Measurements from ENCODE around the gene WDR54.
"Not testable (repeated sequence)": the region's sequence is repeated elsewhere in the genome, so short reads cannot be mapped to it uniquely, and the experiment has no call there.

WDR54 gene

GRCh38 chr2:74406035-74406434 lies 15.5 kb upstream of the WDR54 start:
- DNase-seq (ENCODE audit: low read depth in 2 of 2), result no peak

DNA sequence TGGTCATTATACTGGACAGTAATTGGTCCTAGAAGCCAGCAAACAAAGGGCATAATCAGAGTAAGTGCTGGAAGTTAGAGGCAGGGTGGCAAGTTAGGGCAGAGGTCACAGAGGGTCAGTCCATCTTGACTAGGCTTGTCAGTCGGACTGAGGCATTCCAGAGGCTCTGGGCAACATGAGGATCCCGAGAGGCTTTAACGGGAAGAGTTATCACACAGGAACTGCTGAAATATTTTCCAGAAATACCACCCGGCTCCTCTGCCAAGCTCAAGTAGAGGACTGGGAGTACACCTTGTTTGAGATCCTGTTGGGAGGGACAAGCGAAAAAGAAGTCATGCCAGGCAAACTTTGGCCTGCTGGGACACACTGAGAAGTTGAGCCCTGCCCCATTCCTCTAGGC lies 13.8 kb upstream of the WDR54 start:
- DNase-seq (ENCODE audit: low read depth in 2 of 2), result no peak

- DNase-seq (ENCODE audit: low read depth in 2 of 2), result no peak
These were observed 8.4 kb upstream of the WDR54 start for GRCh38 chr2:74413001-74413698.

- DNase-seq (ENCODE audit: low read depth in 2 of 2), result no peak
These were observed 7.1 kb upstream of the WDR54 start for GRCh38 chr2:74414441-74414840.

- DNase-seq (ENCODE audit: low read depth in 2 of 2), result no peak
These were observed 6.4 kb upstream of the WDR54 start for GRCh38 chr2:74414881-74415761.

- DNase-seq (ENCODE audit: low read depth in 2 of 2), result no peak
These were observed 5.7 kb upstream of the WDR54 start for GRCh38 chr2:74415762-74416395.

DNA sequence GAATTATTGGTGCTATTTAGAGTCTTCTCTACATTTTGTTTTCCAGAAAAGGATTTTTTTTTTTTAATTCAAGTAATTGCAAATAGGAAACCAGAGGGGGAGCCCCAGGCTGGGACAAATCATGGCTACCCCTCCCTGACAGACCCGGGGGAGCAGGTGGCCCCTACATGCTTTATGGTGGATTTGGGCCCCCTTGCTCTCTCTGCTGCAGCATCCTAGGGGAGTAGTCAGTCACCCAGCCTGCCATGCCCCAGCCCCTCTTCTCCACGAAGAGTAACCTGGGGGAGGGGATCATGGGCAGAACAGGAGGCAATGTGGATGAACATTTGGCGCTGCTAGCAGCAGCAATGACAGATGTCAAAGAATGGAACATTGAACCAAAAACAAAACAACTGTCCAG lies 4.8 kb upstream of the WDR54 start:
- DNase-seq (ENCODE audit: low read depth in 2 of 2), result no peak

DNA sequence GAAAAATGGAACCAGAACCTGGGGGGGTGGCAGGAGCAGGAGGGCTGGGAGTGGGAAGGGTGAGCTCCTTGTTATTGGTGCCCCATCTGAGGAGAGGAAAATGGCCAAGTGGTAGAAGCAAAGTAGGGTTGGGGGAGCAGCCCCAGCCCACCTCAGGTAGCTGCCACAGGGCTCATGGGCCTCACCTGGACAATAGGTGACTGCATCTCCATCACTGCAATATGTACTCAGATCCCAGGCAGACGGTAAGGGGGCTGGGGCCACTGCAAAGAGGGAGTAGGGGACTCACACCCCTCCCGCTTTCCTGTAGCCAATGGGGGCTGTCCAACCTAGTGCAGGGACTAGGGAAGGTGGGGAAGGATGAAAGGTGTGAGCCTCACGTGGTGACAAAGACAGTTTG lies 4.3 kb upstream of the WDR54 start:
- no peak for DNase-seq (ENCODE audit: low read depth in 2 of 2)

DNA sequence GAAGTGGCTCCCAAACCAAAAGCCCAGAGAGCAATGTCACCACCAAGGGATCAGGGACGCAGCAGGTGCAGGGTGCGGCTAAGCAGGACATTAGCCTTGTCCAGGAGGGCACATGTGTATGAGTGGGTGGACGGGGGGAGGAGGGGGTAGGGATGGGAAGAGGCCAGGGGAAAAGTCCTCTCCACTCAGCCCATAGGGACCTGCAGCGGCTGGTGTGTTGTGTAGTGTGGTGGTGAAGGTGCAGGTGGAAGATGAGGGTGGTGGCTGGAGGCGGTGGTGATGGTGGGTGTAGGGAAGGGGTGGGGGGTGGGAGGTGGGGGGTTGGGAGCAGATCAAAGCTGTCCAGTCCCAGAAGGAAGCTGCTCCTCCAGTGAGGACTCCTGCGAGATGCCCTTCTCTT lies 3.8 kb upstream of the WDR54 start:
- DNase-seq (ENCODE audit: low read depth in 2 of 2), result no peak

DNA sequence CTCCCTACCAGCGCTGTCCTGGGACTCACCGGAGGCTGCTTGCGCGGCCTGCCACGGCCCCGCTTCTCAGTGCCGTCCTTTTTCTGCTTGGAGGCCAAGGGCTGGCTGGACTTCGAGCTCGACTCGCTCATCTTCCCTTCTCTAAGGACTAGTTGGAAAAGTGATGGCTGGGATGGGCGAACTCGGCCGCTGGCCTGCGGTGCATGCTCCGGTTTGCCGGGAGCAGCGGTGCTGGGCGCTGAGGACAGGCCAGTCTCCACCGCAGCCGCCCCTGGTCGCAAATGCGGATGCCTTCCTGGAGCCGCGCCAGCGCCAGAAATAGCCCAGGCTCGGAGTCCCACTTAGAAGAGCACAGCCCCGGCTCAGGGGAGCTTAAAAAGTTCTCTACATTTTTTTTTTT lies 3.2 kb upstream of the WDR54 start:
- DNase-seq (ENCODE audit: low read depth in 2 of 2), result no peak

GRCh38 chr2:74419345-74419744 lies 2.2 kb upstream of the WDR54 start:
- DNase-seq (ENCODE audit: low read depth in 2 of 2), result no peak

GRCh38 chr2:74420006-74420405 lies 1.5 kb upstream of the WDR54 start:
- no peak for DNase-seq (ENCODE audit: low read depth in 2 of 2)

DNA sequence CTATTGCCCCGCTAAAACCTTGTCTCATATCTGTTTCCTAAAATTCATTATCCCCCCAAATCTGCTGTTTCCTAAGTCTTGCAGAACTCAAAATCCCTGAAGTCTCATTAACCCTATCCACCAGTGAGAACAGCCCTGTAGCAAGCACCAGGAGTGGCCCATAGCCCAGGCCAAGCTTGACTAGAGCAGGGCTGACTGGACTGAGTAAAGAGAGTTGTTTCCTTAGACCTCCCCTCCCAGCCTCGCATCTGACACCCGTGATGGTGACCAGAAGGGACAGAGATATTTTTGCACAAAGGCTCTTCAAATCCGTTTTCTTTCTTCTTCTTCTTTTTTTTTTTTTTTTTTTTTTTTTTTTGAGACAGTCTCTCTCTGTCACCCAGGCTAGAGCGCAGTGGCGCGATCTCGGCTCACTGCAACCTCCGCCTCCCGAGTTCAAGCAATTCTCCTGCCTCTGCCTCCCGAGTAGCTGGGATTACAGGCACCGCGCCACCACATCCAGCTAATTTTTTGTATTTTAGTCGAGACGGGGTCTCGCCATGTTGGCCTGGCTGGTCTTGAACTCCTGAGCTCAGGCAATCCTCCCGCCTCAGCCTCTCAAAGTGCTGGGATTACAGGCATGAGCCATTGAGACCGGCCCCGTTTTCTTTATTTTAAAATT lies 957 bp upstream of the WDR54 start:
- not testable (repeated sequence) for DNase-seq (ENCODE audit: low read depth in 2 of 2)

DNA sequence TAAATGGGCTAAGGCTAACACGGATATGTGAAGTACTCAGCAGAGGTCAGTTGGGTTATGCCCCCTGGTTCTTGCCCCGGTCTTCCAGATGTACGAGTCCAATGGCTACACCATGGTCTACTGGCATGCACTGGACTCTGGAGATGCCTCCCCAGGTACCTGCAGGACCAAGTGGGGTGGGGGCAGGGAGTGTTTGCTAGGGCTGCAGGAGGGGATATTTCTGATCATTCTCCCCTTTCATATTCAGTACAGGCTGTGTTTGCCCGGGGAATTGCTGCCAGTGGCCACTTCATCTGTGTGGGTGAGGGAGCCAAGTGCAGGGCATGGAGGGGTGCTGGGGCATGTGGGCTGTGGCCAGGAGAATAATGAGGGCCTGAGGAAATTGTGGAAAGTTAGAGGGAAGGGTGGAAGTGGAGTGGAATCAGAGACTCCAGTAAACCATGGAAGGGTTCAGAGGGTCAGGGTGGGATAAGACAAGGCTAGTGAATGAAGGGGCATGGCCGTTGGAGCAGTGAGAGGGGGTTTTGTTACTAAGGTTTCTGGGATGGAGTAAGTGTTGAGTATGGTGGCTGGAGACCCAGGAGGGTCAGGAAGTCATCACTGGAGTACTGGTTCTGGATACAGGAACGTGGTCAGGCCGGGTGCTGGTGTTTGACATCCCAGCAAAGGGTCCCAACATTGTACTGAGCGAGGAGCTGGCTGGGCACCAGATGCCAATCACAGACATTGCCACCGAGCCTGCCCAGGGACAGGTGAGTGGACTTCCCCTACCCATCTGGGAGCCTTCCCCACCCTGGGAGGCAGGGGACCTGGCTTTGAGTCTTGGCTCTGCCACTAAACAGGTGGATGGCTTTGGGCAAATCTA lies 1.9 kb downstream of the WDR54 start:
- no peak for DNase-seq (ENCODE audit: low read depth in 2 of 2)

DNA sequence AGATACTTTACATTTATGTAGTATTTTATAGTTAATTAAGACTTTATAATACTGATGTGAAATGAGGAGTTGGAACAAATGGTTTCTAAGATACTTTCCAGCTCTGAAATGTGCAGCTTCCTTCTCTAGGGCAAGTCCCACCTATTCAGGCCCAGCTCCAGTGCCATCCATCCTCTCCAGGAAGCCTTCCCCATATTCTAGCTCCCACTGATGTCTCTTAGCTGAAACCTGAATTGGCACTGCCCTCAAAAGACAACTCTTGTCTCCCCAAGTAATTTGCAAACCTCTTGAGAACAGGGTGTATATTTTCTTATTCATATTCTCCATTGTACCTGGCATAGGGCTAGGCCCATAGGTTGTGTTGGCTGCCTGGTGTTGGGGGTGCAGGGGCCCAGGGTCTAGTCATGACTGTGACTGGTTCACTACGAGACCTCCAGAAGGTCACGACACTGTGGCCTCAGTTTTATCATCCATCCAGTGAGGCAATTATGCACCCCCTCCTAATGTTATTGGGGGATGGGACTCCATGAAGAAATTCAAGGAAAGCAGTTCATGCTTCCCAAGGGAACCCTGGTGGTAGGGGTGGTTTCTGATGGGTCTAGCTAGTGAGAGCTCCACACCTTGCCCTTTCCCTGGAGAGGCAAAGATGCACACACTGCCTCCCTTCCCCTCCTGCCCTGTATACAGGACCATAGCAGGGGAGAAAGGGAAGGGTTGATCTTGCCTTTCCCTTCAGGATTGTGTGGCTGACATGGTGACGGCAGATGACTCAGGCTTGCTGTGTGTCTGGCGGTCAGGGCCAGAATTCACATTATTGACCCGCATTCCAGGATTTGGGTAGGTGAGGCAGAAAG lies 2.8 kb downstream of the WDR54 start:
- no peak for DNase-seq (ENCODE audit: low read depth in 2 of 2)

- DNase-seq (ENCODE audit: low read depth in 2 of 2), result no peak
These were observed 3.5 kb downstream of the WDR54 start for GRCh38 chr2:74424995-74425406.

DNA sequence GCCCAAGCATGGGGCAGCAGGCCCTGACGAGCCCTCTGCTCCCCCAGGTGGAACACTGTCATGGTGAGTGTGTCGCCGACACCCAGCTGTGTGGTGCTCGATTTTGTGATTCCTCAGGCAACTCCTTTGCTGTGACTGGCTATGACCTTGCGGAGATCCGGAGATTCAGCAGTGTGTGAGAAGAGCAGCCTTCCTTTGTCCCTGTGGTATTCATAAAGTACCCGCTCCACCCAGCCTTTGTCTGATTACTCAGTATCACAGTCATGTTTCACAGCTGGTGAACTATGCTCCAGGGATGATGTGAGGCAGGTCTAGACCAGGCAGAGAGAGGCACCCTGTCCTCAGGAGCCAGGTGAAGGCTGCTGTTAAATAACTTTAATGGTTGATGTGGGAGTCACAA lies 4.0 kb downstream of the WDR54 start:
- no peak for DNase-seq (ENCODE audit: low read depth in 2 of 2)

GRCh38 chr2:74426181-74426758 lies 4.7 kb downstream of the WDR54 start:
- no peak for DNase-seq (ENCODE audit: low read depth in 2 of 2)

DNA sequence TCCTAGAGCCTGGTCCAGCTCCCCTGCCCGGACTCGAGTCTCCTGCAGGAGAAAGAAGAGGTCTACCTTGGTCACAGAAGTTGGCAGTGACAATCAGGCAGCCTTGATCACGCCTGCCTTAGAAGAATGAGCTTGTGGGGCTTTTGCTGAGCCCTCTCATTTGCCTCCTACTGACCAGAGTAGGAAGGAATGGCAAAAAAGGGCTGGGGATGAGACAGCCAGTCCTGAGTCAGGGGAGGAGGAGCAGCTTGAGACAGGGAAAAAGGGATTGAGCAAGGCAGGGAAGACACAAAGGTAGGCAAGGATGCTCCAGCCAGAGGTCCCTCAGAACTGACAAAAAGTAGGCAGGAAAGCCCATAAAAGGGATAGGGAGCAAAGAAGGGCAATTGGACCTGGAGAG lies 6.0 kb downstream of the WDR54 start:
- DNase-seq (ENCODE audit: low read depth in 2 of 2), result no peak

DNA sequence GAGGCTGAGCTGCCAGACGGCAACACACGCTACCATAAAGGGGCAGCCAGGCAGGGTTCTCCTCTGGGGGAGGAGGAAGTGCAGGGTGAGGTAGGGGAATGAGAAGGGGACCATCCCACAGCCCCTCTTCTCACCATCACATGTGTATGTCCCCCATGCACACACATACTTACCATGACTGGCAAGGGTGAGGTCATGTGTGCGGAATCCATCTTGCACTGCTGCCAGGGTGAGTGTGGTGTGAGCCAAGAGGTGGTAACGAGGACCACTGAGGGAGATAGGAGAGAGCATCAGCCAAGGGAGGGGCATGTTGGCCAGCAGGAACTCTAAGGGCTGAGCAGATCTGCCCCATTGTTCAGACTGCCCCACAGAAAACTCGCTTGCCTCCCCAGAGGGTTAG lies 7.1 kb downstream of the WDR54 start:
- DNase-seq (ENCODE audit: low read depth in 2 of 2), result no peak

Data from stimulated activated CD8-positive, alpha-beta memory T cell treated with anti-CD3 and anti-CD28 coated beads, Interleukin-7, amount 100 ng/mL, for 1 hour (primary cell).